GM13977 (cell line): Measurements from ENCODE around the gene STEAP2.

Experiments
- DNase-seq: peaks from one replicate; pipeline ENCODE4 v3.0.0; 2012; ENCODE audit warnings: low spot score
- in situ Hi-C: fragments of 300-500 bp; cut with MboI; formaldehyde crosslinking; loops from one replicate; pipeline ENCODE4 v1.12.0; 2022; ENCODE audit warnings: low sequenced_read_pairs, low pct_unique_long_range_greater_than_20kb, mixed read lengths, inconsistent platforms; ENCODE audit not compliant: unreplicated experiment
- TF ChIP-seq, protein P1 (sequence below): IDR thresholded peaks from 2 replicates; pipeline ENCODE4 v1.5.1; 2012; ENCODE audit warnings: mild to moderate bottlenecking, control low read depth; ENCODE audit not compliant: insufficient read depth; ENCODE audit errors: extremely low read depth, missing control alignments

The STEAP2 gene

GRCh38 chr7:90209776-90210175 lies 1.8 kb upstream of the STEAP2 start:
- DNase-seq, result no peak
- TF ChIP-seq, protein P1, sequence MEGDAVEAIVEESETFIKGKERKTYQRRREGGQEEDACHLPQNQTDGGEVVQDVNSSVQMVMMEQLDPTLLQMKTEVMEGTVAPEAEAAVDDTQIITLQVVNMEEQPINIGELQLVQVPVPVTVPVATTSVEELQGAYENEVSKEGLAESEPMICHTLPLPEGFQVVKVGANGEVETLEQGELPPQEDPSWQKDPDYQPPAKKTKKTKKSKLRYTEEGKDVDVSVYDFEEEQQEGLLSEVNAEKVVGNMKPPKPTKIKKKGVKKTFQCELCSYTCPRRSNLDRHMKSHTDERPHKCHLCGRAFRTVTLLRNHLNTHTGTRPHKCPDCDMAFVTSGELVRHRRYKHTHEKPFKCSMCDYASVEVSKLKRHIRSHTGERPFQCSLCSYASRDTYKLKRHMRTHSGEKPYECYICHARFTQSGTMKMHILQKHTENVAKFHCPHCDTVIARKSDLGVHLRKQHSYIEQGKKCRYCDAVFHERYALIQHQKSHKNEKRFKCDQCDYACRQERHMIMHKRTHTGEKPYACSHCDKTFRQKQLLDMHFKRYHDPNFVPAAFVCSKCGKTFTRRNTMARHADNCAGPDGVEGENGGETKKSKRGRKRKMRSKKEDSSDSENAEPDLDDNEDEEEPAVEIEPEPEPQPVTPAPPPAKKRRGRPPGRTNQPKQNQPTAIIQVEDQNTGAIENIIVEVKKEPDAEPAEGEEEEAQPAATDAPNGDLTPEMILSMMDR, result no peak
- in situ Hi-C loops, result no loop called here

- TF ChIP-seq, protein P1, result no peak
- in situ Hi-C loops, result no loop called here
- no peak for DNase-seq
These were observed 1.1 kb upstream of the STEAP2 start for GRCh38 chr7:90210475-90210874.

DNA sequence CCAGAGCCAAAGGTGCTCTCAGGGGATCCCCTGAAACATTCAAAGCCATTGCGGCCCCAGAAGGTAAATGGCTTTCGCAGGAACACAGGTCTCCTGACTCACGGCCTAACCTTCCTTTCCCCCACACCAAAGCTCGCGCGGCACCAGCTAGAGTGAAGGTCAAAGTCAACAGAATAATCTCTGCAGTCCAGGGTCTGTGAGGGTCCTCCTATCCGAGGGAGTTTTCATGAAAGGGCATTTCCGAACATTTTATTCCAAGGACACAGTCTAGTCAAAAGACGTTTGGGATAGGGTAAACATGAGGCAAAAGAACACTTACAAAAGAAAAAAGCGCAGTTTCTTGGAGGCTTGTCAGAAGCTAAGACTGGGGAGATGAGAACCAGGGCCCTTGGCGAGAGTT lies 559 bp upstream of the STEAP2 start:
- peak; percentile 10 for DNase-seq
- TF ChIP-seq, protein P1, result no peak
- in situ Hi-C loops, result no loop called here

GRCh38 chr7:90212149-90212495 lies 582 bp downstream of the STEAP2 start:
- in situ Hi-C loops, result no loop called here
- DNase-seq, result peak; percentile 16
- TF ChIP-seq, protein P1, result no peak

GRCh38 chr7:90213521-90213920 lies 2.0 kb downstream of the STEAP2 start:
- DNase-seq, result no peak
- TF ChIP-seq, protein P1, result no peak
- in situ Hi-C loops, result no loop called here

DNA sequence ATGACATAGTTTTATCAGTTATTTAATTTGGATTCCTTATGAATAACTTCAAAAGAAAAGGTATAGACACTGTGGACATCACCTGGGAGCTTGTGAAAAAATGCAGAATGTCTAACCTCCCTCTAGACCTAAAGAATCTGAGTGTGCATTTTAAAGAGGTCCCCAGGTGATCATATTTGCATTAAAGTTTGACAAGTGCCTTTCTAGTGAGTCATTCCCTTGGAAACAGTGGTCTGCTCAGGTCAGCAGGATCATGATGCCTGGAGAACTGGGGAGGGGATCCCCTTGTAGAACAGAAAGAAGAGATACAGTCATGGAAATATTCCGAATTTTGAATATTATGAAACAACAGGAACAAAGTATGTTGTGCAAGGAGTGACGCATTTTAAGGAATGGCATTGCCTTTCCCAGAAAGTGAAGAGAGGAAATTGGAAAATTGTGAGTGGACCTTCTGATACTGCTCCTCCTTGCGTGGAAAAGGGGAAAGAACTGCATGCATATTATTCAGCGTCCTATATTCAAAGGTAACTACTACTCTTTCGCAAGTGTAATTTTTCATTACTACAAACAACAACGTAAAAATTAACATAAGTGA lies 4.6 kb downstream of the STEAP2 start:
- in situ Hi-C loops, result no loop called here
- TF ChIP-seq, protein P1, result no peak
- no peak for DNase-seq

- in situ Hi-C loops, result no loop called here
- no peak for DNase-seq
- TF ChIP-seq, protein P1, result no peak
These were observed 5.2 kb downstream of the STEAP2 start for GRCh38 chr7:90216771-90217170.
